Activated CD4-positive, alpha-beta T cell treated with anti-CD3 and anti-CD28 coated beads, Interleukin-2, Interleukin-4, amounts not matched to agents 100 ng/mL and 50 ng/mL, durations not matched to agents 16 hours and 8 hours (primary cell): ENCODE measurements around the gene PDCD1LG2.

ENCODE experiments used
- DNase-seq: peaks from one replicate; pipeline ENCODE4 v3.0.0-alpha.2; 2020; ENCODE audit warnings: low spot score

The PDCD1LG2 gene

DNA sequence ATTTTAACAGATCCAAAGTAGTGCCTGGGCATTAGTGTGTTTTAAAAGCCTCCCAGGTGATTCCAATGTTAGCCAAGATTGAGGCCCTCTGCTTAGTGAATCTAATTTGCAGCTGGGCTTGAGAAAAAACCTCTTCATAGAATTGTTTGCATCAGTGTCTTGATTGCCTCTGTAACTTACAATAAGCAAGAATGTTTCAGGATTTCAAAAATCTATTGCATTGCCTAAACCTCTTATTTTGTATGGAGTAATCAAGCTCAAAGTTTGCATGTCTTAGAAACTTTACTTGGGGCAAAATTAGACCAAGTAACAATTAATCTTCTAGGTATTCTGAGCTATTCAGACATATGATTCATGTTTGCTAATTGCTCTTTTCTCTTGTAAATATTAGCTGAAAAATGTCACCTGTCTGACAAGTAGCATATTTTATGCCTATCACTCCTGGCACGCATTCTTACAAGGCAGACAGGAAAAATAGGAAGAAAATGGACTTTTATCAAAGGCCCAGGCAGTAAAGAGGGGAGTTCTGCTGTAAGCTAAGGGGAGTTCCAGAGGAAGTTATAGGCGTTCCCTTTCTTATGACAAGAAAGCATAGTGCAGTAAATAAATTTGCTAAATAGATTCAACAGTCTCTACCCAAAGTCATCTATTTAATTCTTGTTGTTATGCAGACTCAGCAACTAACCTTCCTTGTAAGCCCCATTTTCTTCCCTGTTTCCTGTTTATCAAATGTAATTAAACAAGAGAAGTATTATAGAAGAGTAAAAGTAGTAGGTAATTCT lies 21.0 kb downstream of the PDCD1LG2 start:
- DNase-seq: no peak

DNA sequence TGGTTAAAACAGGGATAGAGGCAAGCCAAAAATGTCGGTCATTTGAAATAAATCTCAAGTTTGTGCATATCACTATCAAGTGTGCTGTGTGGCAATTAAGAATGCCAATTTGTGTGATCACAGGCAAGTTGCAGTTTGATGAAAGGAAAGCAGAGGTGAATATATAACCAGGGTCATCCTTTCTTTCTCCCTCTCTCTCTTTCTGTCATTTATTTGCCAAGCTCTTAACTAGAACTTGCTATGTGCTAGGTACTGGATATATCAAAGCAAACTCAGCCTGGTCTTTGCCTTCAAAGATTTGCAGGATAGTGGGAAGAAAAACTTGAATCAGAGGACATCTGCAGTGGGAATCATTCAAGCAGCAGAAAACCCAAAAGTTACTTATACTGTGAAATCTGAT lies 22.0 kb downstream of the PDCD1LG2 start:
- DNase-seq: no peak

DNA sequence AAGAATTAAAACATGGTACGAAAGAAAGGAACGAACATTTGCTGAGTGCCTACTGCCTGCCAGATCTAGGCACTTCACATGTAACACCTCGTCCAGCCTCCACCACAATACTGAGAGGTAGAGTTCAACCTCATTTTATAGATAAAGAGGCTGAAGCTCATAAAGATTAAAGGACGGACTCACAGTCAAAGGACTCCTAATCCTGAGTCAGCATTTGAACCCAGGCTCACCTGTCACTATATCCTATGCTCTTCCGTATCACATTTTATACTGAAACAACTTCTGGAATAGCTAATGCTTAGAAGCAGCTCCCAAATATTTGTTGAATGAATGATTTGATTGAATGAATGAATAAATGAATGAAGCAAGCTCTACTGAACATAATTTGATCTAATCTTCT lies 22.5 kb downstream of the PDCD1LG2 start:
- DNase-seq: no peak

DNA sequence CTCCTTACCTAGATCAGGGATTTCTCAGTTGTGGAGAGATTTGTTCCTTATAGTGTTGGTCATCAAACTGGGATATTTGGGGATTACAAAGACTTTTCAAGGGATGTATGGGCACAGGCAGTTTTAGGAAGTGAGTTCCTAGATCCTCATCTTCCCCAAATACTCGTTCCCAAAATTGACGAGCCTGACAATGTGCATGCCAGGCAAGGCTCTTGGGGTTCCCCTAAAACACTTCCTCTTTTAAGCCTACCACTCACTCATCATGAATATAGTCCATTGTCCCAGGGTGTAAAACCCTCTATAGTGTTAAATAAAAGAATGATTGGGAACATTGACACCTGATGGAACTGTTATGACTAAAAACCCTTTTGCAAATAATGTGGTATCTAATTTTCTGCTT lies 26.4 kb downstream of the PDCD1LG2 start:
- DNase-seq: no peak

DNA sequence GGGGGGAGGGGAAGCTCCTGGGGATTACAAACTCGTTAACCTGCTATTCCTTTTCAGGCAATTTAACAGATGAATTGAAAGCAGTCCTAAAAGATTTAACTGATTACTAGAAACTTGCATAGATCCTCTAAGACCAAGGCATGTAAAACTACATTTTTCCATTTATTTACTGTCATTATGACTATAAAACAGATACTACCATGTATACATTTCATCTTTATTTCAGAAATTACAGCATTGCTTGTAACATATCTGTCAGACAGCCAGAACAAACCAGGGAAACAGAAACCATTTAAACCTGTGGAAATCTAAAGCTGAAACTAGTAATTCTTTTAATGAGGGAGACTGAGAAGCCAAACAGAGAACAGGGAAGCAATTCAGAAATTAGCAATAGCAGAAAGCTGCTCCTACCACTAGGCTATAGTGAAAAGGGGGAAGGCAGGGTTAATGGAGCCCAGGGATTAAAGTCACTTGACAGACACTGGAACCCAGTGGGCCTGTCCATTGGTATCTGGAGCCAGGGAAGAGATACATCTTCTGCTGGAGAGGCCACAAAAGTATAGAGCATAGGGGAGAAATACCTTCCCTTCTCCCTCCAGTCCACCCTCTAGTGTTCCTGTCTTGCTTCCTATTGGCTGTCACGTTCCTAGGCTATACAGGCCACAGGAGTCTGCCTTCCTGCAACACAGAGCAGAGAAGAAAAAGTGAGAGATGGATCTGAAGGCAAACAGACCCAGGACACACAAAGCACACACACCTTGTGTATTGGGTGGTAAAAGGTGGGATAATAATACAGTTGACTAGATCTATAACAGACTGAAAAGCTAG lies 33.8 kb downstream of the PDCD1LG2 start:
- DNase-seq: no peak

DNA sequence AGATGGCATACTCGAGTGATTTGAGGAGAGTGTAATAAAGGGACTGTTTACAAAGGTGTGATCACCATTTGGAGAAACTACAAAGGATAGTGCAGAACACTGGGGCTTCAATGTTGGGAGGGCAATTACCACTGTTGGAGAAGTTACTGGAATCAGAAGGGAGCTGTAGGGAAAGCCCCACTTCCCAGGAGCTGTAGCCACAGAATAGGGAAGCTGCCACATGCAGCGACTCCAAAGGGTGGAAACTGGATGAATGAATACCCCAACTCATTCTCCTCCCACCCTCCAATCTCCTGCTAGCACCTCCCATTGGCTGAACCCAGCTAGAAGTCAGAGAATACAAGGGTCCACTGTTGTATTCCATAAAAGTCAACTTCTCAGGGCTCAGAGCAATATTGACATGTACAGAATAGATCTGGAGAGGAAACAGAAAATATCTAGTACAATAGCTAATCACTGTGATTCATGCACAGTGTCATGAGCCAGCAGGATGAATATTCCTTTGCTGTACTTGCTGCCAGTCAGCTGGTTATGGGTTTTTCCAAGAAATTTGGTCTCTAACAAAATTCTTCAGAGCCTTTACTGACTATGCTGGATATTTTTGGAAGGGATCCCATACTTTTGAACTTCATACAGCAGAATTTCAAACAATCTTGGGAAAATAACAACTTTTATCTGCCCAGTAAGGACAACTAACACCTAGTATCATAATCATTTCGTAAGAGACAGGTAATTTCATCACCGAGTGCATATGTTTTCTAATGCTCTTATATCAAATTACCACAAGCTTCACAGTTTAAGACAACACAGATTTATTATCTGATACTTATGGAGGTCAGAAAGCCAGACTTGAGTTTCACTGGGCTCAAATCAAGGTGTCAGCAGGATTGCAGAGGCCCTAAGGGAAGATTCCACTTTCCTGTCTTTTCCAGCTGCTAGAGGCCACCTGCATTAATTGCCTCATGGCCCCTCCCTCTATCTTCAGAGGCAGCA lies 39.6 kb downstream of the PDCD1LG2 start:
- DNase-seq: no peak

DNA sequence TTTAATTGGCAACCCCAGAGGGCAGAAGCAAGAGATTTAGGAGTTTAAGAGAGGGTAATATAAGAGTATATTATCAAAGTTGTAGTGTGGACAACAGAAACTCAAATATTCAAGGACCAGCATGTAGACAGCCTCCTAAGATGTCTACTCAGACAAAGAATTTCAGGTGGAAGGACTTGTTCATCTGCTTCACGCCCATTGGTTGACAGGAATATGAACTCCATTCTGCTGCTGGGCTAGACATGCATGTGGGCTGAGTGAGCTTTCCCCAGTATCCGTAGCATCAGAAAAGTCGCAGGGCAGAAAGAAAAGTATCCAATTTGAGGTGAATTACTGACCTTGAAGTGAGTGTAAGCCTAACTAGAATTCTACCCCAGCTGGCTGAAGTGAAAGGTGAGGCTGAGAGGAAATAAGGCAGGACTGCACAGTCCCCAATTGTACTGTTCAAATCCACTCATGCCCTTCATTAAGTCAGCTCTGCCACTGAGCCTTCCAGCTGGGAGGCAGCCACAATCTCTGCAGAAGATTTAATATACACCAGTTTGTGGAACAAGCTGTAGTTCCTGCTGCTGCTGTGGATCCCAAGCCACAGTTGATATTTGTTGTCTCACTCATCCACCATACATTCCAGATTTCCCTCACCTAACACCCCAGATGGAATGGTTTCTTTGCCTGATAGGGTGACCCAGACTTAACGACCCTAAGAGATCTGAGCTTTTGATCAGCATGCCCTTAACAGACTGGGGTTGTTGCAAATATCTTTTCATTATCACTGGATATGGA lies 41.2 kb downstream of the PDCD1LG2 start:
- no peak for DNase-seq

DNA sequence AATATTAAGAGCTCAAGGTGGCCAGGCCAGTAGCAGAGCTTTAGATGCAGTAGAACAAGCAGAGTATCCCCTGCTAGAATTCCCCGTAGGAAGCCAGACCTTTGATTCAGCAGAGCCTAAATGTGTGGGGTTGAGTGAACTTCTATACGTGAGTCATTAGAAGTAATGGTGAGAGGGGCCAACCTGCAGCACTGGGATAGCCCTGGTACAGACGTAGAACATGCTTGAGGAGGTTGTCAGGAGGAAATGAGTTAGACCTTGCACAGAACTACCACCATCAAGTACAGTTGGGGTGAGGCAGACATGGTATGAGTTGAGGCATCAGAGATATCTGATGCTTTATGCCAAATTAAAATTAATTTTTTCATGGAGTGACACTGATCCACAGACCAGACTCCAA lies 42.0 kb downstream of the PDCD1LG2 start:
- no peak for DNase-seq

DNA sequence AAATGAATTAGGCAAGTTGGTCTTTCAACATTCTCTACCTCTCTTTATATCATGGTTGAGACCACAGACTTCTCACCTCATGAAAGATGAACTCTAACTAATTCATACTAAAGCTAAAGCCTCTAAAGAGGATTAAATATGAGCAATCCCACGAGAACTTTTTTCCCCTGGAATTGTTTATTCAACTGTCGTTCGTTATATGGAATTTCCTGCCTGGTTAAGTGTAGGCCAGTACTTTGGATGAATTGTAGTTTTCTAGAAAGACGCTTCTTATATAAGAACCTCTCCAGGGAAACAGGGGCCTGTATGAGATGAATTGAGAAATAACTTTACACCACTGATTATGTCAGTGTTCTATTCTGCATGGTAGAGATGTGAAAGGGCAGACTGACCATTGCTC lies 42.9 kb downstream of the PDCD1LG2 start:
- DNase-seq: no peak

DNA sequence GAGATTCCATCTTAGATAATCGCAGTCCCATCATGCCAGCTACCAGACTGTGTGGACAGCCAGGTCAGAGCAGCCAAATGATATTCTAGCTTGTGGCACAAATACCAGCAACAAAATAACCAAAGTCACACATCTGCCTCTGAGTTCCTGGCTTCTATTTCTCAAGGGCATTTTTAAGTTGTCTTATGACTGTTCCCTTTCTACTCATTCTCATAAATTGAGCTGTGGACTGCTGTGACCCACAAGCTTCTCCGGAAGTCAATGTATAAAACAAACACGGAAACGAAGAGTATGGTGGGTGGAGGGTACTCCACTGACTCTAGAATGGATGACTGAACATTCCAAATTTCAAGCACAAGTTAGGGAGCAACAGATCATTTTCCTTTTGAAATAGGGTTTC lies 43.9 kb downstream of the PDCD1LG2 start:
- peak; percentile 12 for DNase-seq

DNA sequence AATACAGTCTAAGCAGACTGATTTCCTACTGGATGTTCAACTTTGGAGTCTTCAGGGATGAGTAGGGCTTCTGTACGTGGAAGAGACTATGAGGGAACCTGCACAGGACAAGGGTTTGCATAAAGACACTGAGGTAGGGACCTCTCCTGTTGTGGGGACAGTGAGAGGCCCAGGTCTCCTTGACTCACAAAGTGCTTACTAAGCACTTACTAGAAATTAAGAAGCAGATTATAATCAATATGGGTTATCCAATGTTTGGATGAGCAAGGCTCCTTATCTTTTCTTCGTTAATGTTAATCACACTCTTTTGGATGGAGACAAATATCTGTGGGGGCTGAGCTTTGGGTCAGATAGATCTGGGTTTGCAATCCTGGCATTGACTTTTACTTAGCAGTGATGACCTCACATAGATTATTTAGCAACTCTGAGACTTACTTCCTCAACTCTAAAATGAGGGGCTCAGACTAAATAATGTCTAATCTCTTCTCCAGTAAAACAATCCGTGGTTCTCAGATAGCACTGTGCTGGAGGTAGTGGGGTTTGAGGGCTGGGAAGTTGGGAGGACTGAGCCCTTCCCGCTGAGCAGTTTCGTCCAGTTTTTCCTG lies 45.9 kb downstream of the PDCD1LG2 start:
- DNase-seq: no peak

DNA sequence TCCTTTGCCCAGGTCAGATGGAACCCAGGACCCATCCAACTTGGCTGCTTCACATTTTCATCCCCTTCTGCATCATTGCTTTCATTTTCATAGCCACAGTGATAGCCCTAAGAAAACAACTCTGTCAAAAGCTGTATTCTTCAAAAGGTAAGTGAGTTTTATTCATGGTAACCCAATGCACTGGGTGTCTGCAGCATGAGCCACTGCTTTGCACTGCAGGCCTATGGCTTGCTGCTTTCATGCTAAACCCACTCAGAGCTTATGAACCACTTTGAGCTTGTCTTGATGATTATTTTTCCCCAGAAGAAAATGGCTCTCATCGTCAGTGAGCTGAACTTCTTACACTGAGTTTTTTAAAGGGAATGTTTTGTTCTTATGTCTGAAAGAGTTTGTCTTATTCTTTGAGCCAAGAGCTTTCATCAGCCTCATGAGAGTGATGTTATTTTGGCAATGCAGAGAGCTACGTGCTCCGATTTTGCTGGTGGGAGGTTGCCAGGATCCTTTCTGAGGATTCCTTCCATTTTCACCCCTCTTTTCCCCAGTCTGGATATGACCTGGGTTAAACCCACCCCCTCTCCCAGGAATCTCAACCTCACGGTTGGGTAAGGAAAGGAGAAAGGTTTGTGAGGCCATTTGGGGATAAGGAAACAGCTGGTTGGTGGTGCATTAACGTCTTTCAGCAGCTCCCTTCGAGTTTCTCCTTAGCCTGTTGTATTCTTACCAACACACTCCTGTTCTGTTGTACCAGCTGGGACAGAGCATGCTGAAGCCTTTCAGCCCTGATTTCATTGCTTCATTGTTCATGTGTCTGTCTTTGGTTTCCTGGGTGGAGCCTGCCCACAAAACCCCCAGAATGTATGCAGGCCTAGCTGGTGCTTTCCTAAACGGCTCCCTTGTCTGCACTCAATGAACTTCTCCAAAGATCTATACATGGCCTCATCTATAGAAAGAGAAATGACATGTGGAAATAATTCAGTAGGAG lies 47.6 kb downstream of the PDCD1LG2 start:
- DNase-seq: no peak

DNA sequence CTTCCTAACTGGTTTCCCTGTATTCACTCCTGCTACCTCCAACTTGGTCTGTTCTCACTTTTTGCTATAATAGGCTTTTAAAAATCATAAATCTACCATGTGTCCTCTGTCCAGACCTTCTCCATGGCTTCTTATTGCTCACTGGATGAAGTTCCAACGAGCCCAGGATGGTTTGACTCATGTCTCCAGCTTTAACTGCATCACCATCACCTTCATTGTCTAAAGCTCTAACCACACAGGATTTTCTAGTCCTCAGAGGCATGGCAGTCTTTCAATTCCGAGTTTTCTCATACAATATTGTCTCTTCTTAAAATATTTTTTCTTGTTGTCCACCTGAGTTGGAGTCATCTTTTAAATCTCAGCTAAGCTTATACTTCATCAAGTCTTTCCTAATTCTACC lies 49.3 kb downstream of the PDCD1LG2 start:
- no peak for DNase-seq

DNA sequence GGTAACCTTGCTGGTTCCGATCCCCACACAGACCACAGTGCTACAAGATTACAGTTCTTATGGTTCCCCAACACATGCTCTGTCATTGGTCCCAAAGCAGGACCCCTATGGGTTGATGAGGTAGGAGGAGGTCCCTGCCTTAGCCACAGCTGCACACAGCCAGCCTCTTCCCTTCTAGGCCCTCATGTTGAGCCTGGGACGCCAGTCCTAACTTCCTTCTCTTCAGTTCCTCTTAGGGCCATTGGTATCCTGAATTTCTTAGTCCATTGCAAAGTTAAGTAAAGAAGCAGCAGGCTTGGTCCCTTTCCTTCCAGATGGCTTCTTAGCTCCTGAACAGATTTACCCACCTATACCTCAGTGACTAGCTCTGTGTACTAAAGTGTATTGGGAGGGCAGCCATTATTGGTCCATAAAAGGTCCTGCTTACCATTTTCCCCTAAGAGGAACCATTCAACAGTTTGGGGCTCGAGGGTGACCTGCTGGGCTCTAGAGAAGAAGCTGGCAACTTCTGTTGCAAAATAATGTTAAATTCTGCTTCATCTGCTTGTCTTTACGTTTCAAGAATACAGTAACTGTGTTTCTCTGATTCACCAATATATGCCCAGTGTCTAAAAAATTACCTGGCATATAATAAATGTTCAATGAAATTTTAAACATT lies 50.2 kb downstream of the PDCD1LG2 start:
- DNase-seq: no peak

DNA sequence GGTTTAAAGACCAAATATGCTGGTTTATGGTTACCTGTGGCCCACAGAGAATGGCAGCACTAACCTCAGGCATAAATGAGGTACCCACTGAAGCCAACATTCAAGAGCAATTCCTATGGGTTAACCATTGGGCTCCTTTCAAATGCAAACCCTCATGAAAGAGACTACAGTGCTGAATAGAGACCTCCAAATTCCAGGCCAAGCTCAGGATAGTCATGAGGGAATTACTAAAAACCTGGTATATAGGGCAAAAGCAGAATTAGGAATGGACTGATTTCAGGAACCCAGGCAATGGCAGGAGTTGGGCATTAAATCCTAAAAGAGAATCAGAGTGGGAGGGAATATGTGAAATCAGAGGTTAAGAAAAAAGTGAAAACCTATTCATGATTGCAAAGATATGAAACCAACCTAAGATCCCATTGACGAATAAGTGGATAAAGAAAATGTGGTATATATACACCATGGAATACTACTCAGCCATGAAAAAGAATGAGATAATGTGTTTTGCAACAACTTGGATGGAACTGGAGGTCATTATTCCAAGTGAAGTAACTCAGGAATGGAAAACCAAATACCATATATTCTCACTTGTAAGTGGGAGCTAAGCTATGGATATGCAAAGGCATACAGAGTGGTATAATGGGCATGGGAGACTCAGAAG lies 51.6 kb downstream of the PDCD1LG2 start:
- DNase-seq: no peak

DNA sequence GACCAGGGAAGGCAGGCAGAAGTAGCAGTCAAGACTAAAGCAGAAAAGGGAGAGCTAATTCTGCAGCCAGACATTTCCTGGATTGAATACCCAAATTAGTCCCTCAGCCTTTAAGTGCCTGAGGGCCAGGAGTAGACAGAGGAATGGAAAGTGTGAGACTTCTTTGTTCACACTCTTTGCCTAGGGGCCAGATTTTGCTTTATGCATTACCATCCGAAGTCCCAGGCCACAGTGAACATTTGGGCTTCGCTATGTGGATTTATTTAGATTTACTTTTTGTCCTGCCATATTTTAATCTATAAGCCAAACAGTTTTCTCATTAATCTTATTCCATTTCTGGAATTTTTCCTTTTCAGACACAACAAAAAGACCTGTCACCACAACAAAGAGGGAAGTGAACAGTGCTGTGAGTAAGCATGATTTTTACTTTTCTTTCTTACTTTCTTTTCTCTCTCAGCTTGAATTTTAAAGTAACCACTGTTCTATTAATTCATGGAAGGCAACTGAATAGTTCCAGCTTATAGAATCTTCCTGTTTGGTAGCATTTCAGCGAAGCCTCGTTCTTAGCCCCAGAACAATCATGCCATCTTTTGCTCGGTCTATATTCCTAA lies 52.6 kb downstream of the PDCD1LG2 start:
- DNase-seq: no peak

DNA sequence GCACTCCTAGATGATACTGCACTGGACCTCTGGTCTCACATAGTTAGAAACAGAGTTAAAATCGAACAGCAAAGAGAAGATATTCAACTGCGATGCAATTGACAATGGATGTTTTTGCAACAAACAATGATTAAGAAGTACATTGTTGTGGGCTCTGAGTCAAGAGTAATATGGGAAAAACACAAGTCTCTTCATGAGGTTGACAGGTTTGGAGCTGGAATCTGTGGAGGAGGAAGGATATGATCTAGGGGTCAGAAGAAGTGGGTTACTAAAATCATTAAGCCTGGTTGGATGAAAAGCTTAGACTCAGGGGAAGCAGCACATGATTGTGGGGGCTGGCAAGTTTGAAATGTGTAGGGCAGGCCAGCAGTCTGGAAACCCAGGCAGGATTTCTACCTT lies 53.1 kb downstream of the PDCD1LG2 start:
- no peak for DNase-seq

DNA sequence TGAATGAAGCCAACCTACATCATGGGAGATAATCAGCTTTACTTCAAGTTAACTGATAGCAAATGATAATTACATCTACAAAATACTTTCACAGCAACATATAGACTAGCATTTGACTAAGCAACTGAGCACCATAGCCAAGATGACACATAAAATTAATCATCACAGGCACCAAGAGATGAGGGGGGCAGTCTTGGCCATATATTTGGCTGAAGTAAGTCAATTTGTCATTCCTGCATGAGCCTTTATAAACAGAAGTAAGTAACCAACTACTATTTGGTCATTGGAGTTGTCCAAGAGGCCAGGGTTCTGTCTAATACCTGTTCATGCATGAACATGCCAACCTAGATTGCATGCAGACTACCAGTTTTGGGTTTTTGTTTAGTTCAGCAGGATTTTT lies 53.6 kb downstream of the PDCD1LG2 start:
- DNase-seq: no peak
